NCI-H2227 (cell line): ENCODE results near the gene CHADL.

Source experiments
- DNase-seq: peaks from one replicate; lab custom pipeline; 2025; ENCODE audit not compliant: unreplicated experiment; lab: John Stamatoyannopoulos, UW

CHADL gene

GRCh38 chr22:41257696-41258095, 17.0 kb upstream of the CHADL start:
- no peak for DNase-seq

DNA sequence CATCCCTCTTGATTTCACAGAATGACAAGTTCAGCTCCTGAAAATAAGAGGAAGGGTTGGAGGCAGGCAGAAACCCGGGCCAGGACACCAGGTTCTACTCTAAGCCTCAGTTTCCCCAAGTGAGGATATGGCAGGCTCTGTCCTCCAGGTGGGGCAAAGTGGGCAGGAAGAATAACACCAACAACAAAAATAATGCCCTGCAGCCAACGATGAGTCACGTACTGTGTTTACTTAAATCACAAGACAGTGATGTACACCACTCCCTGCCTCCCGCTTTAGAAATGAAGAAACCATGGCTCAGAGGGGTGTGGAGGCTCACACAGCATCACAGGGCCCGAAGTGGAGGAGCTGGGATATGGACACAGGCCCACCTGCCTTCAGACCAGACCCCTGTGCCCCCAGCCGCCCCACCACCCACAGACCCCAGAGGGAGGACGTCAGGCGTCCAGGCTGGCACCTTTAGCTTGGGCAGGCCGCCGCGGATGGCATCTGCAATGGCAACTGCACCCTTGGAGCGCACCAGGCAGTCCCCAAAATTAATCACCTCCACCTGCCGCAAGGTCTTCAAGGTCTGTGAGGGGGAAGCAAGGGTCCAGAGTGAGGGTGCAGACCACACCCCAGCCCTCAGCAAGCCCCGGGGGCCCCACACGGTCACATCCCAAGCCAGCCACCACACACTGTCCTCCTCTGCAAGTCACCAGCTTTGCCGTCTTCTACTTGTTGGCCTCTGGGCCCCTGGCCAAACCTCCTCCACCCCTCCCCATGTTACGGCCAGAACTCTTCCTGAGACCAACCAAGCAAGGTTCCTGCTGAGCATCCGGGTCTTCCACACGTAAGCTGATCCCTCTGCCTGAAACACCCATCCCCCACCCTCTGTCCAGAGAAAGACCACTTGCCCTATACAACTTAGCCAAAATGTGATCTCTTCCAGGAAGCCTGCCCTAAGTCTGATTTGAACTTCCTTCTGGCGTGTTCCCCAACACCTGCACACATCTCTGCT, 15.8 kb upstream of the CHADL start:
- DNase-seq = no peak

- DNase-seq = no peak
Measured at GRCh38 chr22:41254230-41254629, 13.5 kb upstream of the CHADL start.

DNA sequence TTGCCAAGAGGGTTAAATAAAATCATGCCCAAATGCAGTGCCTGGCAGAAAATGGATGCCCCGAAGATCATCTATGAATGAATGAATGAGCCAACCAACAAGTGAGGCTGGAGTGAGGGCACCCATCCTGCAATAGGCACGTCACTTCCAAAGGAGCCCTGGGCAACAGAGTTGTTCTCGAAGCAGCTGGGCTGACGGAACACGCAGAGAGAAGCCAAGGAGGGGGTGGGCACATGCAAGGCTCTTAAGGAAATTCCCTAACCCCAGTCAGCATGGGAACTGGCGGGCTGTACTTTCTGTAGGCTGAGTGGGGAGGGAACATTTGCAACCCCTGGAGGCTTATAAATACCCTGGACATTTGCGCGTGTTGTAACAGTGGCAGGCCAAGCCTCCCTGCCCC, 11.6 kb upstream of the CHADL start:
- DNase-seq = no peak

DNA sequence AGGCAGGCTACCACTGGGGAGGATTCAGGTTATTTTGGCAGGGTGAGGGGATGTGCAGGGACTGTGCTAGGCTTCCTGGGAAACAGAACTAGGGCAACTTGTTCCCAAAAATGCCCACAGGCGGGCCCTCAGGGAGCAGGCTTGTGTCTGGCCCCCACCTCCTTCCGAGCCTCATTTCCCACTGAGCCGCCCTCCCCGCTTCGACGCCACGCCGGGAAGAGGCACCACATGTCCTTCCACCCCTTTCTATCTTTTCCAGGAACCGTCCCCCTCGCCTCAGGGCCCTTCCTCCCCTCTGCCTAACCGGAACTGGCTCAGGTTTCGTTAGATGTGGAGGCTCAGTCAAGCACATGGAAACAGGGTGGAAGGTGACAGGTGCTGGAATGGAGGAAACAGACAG, 9.4 kb upstream of the CHADL start:
- no peak for DNase-seq

- no peak for DNase-seq
Measured at GRCh38 chr22:41249442-41249841, 8.7 kb upstream of the CHADL start.

DNA sequence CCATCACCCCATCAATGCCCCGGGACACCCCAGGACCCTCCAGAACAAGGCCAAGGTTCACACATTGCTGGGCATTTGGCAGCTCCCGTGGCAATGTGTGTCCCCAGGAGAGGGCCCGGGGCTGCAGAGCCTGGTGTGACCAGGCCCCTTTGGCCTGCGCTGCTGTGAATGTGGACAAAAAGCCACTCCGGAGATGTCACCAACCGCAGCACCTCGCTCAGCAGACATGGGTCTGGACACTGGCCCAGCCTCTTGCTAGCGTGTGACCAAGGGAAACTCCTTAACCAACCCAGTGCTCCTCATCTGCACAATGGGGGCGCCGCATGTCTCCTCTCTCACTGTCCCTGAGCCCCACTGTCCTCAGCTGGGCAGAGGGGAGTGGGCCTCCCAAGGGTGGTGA, 8.0 kb upstream of the CHADL start:
- no peak for DNase-seq

DNA sequence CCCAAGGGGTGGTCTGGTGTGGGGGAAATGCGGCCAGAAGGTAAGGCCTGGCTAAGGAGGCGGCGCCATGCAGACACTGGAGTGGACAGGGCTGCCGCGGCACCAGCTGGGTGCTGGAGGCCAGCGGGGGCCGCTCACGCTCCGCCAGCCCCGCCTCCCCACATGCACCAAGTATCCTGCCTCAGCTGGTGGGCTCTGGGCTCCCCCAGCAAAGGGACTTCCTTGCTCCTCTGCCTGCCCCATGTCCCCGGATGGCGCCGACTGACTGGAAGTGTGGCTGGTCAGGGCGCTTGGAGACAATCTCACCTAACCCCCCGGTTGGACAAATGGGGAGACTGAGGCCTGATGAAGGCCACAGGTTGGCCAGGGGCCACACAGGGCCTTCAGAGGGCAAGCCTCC, 7.6 kb upstream of the CHADL start:
- no peak for DNase-seq

DNA sequence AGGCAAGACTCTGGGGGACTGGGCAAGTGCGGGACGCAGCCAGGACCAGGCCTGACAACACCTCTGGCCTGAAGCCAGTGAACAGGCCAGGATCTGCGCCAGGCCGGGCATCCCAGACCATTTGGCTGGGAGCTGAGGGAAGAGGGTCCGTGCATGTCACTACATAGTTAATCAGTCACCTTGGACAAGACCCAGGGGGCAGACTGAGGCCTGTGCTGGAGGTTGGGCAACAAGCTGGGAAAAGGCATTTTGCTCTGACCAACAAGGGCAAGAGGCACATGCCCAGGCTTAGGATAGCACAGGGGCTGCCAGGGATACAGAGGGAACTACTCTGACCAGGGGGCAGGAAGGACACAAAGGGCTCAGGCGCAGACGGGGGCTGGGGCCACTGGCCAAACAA, 7.0 kb upstream of the CHADL start:
- no peak for DNase-seq

DNA sequence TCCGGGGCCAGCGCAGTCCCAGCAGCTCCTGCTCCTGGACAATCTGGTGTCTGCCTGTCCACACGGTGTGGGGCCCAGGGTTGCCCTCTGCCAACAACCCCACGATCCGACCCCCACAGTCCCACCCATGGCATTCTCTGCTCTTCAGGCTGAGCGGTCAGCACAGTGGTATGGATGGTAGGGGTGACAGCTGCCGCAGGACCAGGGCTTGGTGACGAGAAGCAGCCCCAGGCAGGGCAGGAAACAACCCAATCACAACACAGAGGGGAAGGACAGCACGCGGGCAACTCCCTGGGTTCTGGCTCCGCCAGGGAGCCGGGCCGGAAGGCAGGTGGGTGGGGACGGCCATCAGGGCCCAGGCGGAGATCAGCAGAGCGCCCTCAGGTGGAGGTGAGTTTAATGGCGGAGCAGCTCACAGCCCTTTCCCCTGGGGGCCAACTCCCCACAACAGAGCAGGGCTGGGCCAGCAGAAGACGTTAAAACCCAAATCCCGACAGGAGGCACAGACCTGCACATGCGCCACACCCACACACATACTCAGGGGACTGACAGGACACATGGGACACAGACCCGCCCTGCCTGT, 5.3 kb upstream of the CHADL start:
- no peak for DNase-seq

- DNase-seq = no peak
Measured at GRCh38 chr22:41243361-41243760, 2.6 kb upstream of the CHADL start.

DNA sequence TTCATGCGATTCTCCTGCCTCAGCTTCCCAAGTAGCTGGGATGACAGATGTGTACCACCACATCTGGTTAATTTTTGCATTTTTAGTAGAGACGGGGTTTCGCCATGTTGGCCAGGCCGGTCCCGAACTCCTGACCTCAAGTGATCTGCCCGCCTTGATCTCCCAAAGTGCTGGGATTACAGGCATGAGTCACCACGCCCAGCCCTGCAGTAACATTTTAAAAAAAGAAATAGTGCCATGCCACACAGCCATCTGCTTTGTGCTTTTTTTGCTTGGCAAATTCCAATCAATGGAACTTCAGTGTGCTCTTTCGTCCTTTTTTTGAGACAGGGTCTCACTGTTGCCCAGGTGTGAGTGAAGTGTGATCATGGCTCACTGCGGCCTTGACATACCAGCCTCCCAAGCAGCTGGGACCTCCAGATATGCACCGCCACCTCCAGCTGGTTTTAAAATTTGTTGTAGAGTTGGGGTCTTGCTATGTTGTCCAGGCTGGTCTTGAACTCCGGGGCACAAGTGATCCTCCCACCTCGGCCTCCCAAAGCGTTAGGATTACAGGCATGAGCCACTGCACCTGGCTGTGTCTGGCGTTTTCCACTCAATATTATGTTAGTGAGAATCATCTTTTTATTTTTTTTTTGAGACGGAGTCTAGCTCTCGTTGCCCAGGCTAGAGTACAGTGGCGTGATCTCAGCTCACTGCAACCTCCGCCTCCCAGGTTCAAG, 1.8 kb upstream of the CHADL start:
- no peak for DNase-seq

- no peak for DNase-seq
Measured at GRCh38 chr22:41241133-41241676, 474 bp upstream of the CHADL start.

- DNase-seq = no peak
Measured at GRCh38 chr22:41239443-41240128, 1.1 kb downstream of the CHADL start.

DNA sequence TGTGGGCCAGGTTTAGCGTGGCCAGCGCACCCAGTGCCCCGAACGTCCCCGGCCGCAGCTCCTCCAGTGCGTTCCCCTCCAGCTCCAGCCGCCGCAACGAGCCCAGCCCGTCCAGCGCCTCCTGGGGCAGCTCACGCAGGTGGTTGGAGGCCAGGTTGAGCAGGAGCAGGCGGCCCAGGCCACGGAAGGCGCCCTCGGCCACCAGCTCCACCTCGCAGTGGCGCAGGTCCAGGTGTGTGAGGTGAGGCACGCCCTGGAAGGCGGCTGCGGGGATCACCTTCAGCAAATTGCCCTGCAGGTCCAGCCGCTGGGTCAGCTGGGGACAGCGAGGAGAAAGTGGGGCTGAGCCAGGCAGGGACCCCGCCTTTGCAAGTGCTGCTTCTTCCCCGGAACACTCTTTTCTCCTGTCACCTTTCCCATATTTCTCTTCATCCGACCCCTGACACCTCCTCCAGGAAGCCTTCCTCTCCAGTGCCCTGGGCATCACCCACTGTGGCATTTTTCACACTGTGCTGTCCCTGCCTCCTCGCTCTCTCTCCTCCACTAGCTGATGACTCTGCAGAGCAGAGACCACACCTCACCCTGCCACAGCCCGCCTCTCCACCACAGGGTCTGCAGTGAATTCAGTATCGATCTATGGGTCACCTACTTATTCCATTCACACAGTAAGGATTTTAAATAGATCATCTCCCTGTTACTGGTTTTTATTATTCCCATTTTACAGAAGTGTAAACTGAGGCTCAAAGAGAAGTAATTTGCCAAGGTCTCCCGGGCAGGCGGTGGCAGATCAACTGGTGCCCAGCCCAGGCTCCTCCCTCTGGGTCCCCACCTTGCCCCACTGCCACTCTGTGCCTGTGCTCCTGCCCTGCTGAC, 1.9 kb downstream of the CHADL start:
- no peak for DNase-seq

DNA sequence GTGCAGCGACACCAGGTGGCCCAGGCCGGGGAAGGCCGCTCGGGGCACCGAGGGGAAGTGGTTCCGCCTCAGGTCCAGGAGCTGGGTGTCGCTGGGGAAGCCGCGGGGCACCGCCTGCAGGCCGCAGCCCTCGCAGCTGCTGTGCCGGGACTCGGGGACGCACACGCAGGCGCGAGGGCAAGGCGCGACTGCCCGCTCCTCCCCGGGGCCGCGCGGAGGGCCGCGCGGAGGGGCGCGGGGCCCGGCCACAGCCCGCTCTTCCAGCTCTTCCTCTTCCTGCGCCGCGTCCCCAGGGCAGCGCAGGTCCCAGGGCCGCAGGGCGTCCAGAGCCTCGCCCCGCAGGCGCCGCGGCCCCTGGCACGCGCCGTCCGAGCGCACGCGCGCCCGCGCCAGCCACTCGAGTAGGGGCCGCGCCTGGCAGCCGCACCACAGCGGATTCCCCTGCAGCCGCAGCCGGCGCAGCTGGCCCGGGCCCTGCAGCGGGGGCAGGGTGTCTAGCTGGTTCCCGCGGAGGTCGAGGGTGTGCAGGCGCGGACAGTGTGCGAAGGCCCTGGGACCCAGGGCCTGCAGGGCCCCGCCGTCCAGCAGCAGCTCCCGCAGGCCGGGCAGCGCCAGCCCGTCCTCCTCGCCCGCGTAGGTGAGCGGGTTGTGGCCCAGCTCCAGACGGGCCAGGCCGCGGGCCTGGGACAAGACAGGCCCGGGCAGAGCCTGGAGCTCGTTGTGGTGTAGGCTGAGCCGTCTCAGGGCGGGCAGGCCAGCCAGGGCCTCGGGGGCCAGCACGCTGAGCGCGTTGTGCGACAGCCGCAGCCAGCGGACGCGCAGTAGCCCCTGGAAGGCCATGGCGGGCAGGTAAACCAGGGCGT, 2.8 kb downstream of the CHADL start:
- no peak for DNase-seq

DNA sequence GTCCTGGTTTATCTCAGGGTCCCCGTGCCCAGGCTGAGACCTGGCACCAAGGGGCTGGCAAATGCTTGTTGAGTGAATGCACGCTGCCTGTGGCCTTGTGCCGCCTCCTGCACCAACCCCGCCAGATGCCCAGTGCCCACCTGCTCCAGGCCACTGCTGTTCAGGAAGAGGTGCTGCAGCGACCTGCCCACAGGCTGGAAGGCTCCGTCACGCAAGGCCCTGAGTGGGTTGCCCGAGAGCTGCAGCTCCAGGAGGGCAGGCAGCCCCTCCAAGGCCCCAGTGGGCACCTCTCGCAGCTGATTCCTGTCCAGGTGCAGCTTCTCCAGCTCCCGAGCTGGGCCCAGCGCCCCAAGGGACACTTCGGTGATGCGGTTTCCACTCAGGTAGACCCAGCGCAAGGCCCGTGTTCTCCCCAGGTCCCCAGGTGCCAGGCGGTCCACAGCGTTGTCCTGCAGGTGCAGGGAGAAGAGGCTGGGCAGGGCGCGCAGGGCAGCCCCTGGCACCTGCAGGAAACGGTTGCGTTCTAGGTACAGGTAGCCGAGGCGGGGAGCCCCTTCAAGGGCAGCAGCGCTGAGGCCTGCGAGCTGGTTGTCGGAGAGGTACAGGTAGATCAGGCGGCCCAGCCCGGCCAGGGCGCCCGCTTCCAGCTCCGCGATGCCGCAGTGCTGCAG, 3.6 kb downstream of the CHADL start:
- DNase-seq = no peak

DNA sequence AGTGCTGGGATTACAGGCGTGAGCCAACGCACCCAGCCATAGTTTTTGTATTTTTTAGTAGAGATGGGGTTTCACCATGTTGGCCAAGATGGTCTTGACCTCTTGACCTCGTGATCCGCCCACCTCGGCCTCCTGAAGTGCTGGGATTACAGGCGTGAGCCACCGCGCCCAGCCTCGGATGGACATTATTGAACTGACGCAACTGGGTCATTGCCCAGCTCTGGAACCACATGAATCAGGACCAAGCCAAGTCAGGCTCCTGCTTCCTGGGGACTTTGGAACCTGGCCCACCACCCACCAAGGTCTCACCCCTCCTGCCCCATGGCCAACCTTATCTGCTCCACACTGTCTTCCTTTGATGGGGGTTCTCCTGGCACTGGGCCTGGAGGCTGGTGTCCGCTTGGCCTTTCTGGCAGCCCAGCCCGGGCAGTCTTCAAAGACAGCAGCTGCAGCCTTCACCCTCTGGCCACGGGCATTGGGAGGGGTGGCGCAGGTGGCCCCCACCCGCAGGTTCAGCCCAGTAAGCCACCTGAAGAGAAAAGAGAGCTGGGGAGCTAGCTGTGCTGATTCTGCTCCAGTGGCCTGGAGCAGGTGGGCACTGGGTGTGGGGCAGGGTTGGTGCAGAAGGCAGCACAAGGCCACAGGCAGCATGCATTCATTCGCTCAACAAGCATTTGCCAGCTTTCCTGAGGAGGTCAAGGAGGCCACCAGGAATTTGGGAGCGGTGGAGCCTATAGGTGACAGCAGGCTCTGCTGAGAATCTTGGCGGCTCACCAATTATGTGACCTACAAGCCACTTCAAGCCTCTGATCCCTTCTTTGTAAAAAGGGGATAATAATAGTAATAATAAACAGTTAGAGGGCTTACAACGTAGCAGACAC, 5.7 kb downstream of the CHADL start:
- DNase-seq = peak; percentile 79
